Measurements from ENCODE around the gene COA1. TPM values are rescaled to one million over a fixed set of nuclear protein-coding genes. Genes with fewer than 3 reads are reported as not detected.
"Not testable (repeated sequence)": the region's sequence is repeated elsewhere in the genome, so short reads cannot be mapped to it uniquely, and the experiment has no call there.

The COA1 gene
- total RNA-seq, 2 donors from 2014 or later: 53.6 to 56.0 TPM

DNA sequence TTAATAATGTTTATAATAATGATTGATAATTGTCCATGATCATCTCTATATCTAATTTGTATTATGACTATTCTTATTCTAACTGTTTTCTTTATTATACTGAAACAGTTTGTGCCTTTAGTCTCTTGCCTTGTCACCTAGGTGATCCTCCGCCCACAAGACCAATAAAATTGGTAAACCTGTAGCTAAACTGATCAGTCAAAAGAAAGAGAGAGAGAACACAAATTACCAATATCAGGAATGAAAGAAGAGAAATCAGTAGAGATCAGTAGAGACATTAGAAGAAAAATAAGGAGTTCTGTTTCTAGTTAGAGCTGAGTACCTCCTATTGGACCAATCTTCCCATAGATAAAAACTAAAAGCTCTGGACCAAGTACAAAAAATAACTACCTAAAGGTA lies 6.1 kb upstream of the COA1 start:
- no peak for DNase-seq (ENCODE audit: low spot score)
- no peaks in the 10 kb centered on the region for H3K27me3 ChIP-seq
- H3K9me3 ChIP-seq: no peaks in the 10 kb centered on the region
- TF ChIP-seq, protein P1, sequence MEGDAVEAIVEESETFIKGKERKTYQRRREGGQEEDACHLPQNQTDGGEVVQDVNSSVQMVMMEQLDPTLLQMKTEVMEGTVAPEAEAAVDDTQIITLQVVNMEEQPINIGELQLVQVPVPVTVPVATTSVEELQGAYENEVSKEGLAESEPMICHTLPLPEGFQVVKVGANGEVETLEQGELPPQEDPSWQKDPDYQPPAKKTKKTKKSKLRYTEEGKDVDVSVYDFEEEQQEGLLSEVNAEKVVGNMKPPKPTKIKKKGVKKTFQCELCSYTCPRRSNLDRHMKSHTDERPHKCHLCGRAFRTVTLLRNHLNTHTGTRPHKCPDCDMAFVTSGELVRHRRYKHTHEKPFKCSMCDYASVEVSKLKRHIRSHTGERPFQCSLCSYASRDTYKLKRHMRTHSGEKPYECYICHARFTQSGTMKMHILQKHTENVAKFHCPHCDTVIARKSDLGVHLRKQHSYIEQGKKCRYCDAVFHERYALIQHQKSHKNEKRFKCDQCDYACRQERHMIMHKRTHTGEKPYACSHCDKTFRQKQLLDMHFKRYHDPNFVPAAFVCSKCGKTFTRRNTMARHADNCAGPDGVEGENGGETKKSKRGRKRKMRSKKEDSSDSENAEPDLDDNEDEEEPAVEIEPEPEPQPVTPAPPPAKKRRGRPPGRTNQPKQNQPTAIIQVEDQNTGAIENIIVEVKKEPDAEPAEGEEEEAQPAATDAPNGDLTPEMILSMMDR (IDR thresholded peaks at IDR 0.05): no peak
- H3K36me3 ChIP-seq: no peaks in the 10 kb centered on the region
- H3K4me1 ChIP-seq: no peaks in the 10 kb centered on the region
- no peak overlapping the region for H3K4me3 ChIP-seq
- no peak overlapping the region for H3K27ac ChIP-seq

DNA sequence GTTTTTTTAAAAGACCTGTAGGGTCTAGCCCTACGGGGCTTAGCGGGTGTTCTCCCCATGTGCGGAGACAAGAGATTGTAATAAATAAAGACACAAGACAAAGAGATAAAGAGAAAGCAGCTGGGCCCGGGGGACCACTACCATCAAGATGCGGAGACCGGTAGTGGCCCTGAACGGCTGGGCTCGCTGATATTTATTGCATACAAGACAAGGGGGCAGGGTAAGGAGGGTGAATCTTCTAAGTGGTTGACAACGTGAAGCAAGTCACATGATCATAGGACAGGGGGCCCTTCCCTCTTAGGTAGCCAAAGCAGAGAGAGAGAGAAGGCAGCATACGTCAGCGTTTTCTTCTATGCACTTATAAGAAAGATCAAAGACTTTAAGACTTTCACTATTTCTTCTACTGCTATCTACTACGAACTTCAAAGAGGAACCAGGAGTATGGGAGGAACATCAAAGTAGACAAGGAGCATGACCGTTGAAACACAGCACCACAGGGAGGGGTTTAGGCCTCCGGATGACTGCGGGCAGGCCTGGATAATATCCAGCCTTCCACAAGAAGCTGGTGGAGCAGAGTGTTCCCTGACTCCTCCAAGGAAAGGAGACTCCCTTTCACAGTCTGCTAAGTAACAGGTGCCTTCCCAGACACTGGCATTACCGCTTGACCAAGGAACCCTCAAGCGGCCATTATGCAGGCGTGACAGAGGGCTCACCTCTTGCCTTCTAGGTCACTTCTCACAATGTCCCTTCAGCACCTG lies 5.4 kb upstream of the COA1 start:
- H3K27ac ChIP-seq; H3K27me3 ChIP-seq; DNase-seq (ENCODE audit: low spot score); H3K4me1 ChIP-seq; H3K4me3 ChIP-seq; H3K9me3 ChIP-seq; H3K36me3 ChIP-seq: not testable (repeated sequence)

DNA sequence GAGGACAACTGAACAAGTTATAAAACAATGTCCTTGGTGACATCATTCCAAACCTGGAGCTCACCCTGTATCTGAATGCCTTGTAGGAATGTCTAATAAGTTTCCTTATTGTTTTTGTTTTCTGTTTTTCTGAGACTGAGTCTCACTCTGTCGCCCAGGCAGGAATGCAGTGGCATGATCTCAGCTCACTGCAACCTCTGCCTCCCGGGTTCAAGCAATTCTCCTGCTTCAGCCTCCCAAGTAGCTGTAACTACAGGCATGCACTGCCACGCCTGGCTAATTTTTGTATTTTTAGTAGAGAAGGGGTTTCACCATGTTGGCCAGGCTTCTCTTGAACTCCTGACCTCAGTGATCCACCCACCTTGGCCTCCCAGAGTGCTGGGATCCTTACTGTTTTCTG lies 2.2 kb upstream of the COA1 start:
- H3K27ac ChIP-seq; H3K4me1 ChIP-seq; H3K27me3 ChIP-seq; H3K36me3 ChIP-seq; H3K4me3 ChIP-seq; H3K9me3 ChIP-seq; DNase-seq (ENCODE audit: low spot score): not testable (repeated sequence)

DNA sequence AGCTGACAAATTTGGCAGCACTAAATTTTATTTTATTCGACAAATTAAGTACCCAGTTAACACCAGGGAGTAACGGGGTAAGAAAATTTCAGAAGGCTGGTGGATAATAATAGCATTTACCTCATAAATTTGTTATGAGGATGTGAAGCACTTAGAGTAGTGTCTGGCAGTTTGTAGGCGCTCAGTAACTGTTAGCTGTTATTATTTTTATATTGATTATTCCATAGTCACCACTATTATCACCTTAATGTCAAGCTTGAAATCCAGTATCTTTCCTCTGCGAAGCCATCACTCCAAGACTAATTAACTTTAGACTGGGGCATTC lies 563 bp upstream of the COA1 start:
- H3K4me1 ChIP-seq: peaks cover 0 to 8% of the 10 kb centered on the region in 2 donors
- H3K27me3 ChIP-seq: no peaks in the 10 kb centered on the region
- H3K27ac ChIP-seq: peak overlapping the region; percentile 86 to 90
- H3K4me3 ChIP-seq: peak overlapping the region; percentile 85 to 87
- no peak for DNase-seq (ENCODE audit: low spot score)
- H3K9me3 ChIP-seq: no peaks in the 10 kb centered on the region
- H3K36me3 ChIP-seq: no peaks in the 10 kb centered on the region
- TF ChIP-seq, protein P1 (IDR thresholded peaks at IDR 0.05): no peak

DNA sequence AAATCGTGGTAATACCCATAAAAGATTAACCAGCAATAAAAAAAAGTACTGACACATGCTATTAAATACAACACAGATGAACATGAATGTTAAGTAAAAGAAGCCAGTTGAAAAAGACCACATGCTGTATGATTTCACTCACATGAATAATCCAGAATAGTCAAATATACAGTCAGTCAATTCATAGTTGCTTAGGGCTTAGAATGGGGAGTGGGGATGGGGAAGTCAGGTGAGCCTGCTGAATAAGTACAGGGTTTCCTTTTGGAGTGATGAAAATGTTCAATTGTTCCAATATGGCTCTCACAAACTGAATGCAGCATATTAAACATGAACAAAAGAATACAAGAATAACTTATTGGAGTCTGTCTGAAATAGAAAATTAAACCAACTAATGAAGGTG lies 1.8 kb downstream of the COA1 start:
- H3K27me3 ChIP-seq: no peaks in the 10 kb centered on the region
- H3K36me3 ChIP-seq: no peaks in the 10 kb centered on the region
- no peaks in the 10 kb centered on the region for H3K9me3 ChIP-seq
- TF ChIP-seq, protein P1 (IDR thresholded peaks at IDR 0.05): no peak
- H3K4me3 ChIP-seq: no peak overlapping the region
- no peak for DNase-seq (ENCODE audit: low spot score)
- peaks cover 0 to 8% of the 10 kb centered on the region in 2 donors for H3K4me1 ChIP-seq
- H3K27ac ChIP-seq: no peak overlapping the region

- TF ChIP-seq, protein P1 (IDR thresholded peaks at IDR 0.05): no peak
- H3K9me3 ChIP-seq: no peaks in the 10 kb centered on the region
- no peak overlapping the region for H3K27ac ChIP-seq
- H3K4me1 ChIP-seq: peaks cover 0 to 8% of the 10 kb centered on the region in 2 donors
- H3K4me3 ChIP-seq: no peak overlapping the region
- H3K27me3 ChIP-seq: no peaks in the 10 kb centered on the region
- DNase-seq (ENCODE audit: low spot score): no peak
- H3K36me3 ChIP-seq: no peaks in the 10 kb centered on the region
Observed at GRCh38 chr7:43727003-43727402, 2.3 kb downstream of the COA1 start.

GRCh38 chr7:43726466-43726865 lies 2.9 kb downstream of the COA1 start:
- TF ChIP-seq, protein P1 (IDR thresholded peaks at IDR 0.05): no peak
- Histone ChIP-seq H3K27ac (no peak overlapping the region), H3K4me1 (peaks cover 0 to 8% of the 10 kb centered on the region in 2 donors), H3K9me3 (no peaks in the 10 kb centered on the region), H3K4me3 (no peak overlapping the region), H3K27me3 (no peaks in the 10 kb centered on the region), H3K36me3 (no peaks in the 10 kb centered on the region)
- no peak for DNase-seq (ENCODE audit: low spot score)
